A673 (cell line): Measurements from ENCODE around the gene LRRTM1. TPM values are rescaled to one million over a fixed set of nuclear protein-coding genes. Genes with fewer than 3 reads are reported as not detected.
A peak's percentile ranks its signal among the peaks of the same experiment; 100 is the strongest.

ENCODE experiments used
- BruUV-seq: library from RNA; stranded (reverse); fragments of 400-500 nt; replicated peaks from 2 replicates; lab custom pipeline; 2021; lab: Mats Ljungman, UMichigan
- CTCF ChIA-PET: fragments of 300-600 bp; sonication (Branson Sonifier 250); formaldehyde crosslinking; loops from one replicate; lab custom pipeline; 2022; ENCODE audit warnings: antibody characterized with exemption; lab: Charles Lee
- POLR2A ChIA-PET: fragments of 300-600 bp; sonication (Branson Sonifier 250); formaldehyde crosslinking; loops from one replicate; lab custom pipeline; 2022; ENCODE audit warnings: antibody characterized with exemption; ENCODE audit not compliant: low non-redundant PET; lab: Charles Lee
- DNase-seq: peaks from one replicate; pipeline ENCODE4 v3.0.0-alpha.2; 2015; ENCODE audit warnings: low spot score
- H3K27ac ChIP-seq: fragments of 200-600 bp; sonication (generic); 2 replicates; pipeline ENCODE4 v1.5.1; 2016; ENCODE audit warnings: mixed run types, low read depth, mild to moderate bottlenecking, mixed read lengths, antibody characterized with exemption, low read length; ENCODE audit not compliant: poor library complexity, severe bottlenecking
- H3K27me3 ChIP-seq: fragments of 200-600 bp; sonication (generic); replicated peaks from 2 replicates; pipeline ENCODE4 v1.6.1; 2017; ENCODE audit warnings: mixed run types, low read depth, mild to moderate bottlenecking, mixed read lengths, antibody characterized with exemption, low read length; ENCODE audit not compliant: insufficient read depth, poor library complexity
- H3K36me3 ChIP-seq: fragments of 200-600 bp; sonication (generic); 2 replicates; pipeline ENCODE4 v1.6.1; 2016; ENCODE audit warnings: mixed run types, mild to moderate bottlenecking, mixed read lengths, antibody characterized with exemption, low read length; ENCODE audit not compliant: insufficient read depth, poor library complexity, severe bottlenecking
- H3K4me1 ChIP-seq: fragments of 200-600 bp; sonication (generic); 2 replicates; pipeline ENCODE4 v1.6.1; 2017; ENCODE audit warnings: mixed run types, mild to moderate bottlenecking, mixed read lengths, antibody characterized with exemption, low read length; ENCODE audit not compliant: insufficient read depth, poor library complexity, severe bottlenecking
- H3K4me3 ChIP-seq: fragments of 200-600 bp; sonication (generic); 2 replicates; pipeline ENCODE4 v1.5.1; 2016; ENCODE audit warnings: low read depth, mixed run types, mild to moderate bottlenecking, mixed read lengths, low read length; ENCODE audit not compliant: poor library complexity, severe bottlenecking
- H3K9me3 ChIP-seq: fragments of 200-600 bp; sonication (generic); 2 replicates; pipeline ENCODE4 v1.6.1; 2016; ENCODE audit warnings: mixed run types, low read depth, mild to moderate bottlenecking, mixed read lengths, antibody characterized with exemption, low read length; ENCODE audit not compliant: poor library complexity, severe bottlenecking
- EZH2 ChIP-seq: fragments of 200-600 bp; sonication (generic); IDR thresholded peaks from 2 replicates; pipeline ENCODE4 v1.6.1; 2017; ENCODE audit warnings: borderline replicate concordance, low read depth, mild to moderate bottlenecking, mixed read lengths, antibody characterized with exemption, low read length; ENCODE audit not compliant: poor library complexity, severe bottlenecking
- intact Hi-C: fragments of 100-400 bp; cut with micrococcal nuclease; formaldehyde crosslinking; loops from one replicate; pipeline ENCODE4 v1.10.0; 2022; ENCODE audit not compliant: unreplicated experiment
- total RNA-seq: library from RNA; stranded (reverse); gene quantifications from 2 replicates; pipeline ENCODE4 v1.2.3, GENCODE V29; 2021
- TF ChIP-seq, protein P1 (sequence below): fragments of 300-800, 200-600 bp; sonication (generic); conservative IDR thresholded peaks from 2 replicates; pipeline ENCODE4 v1.5.1; 2017; ENCODE audit warnings: low read depth, mild to moderate bottlenecking, antibody characterized with exemption, low read length, moderate library complexity, mixed read lengths

Gene LRRTM1
- total RNA-seq, 1 experiment from 2014 or later: not detected

DNA sequence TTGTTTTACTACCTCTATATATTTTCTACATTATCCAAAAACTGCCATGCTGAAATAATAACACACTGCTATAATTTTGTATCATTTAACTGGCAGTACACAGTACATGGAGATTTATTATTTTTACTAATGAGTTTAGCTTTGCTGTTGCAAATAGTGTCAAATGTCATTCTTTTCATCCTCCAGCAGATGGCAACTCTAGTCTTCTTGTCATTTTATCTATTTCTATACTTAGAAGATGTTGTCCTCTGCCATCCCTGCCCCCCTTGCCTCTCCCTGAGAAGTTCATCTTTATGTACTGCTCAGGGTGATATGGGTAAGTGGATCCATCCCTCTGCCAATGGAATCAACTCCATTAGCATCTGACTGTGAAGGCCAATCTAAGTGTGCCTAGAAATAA lies 21.7 kb upstream of the LRRTM1 start:
- Histone ChIP-seq H3K4me3 (no peak overlapping the region), H3K4me1 (no peaks in the 10 kb centered on the region), H3K36me3 (no peaks in the 10 kb centered on the region), H3K9me3 (no peaks in the 10 kb centered on the region), H3K27me3 (peaks cover 18% of the 10 kb centered on the region), H3K27ac (no peak overlapping the region)
- TF ChIP-seq, protein P1, sequence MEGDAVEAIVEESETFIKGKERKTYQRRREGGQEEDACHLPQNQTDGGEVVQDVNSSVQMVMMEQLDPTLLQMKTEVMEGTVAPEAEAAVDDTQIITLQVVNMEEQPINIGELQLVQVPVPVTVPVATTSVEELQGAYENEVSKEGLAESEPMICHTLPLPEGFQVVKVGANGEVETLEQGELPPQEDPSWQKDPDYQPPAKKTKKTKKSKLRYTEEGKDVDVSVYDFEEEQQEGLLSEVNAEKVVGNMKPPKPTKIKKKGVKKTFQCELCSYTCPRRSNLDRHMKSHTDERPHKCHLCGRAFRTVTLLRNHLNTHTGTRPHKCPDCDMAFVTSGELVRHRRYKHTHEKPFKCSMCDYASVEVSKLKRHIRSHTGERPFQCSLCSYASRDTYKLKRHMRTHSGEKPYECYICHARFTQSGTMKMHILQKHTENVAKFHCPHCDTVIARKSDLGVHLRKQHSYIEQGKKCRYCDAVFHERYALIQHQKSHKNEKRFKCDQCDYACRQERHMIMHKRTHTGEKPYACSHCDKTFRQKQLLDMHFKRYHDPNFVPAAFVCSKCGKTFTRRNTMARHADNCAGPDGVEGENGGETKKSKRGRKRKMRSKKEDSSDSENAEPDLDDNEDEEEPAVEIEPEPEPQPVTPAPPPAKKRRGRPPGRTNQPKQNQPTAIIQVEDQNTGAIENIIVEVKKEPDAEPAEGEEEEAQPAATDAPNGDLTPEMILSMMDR: peak; percentile 44; the same call in 1 of the 2 replicates
- TF ChIP-seq EZH2: no peak
- ChIA-PET CTCF (interaction anchor here (0.6 to 0.7 kb wide), 2 partner anchors 12 to 173 kb away, joined by 3 to 6 read pairs; no protein-coding TSS in a partner anchor), POLR2A (no interaction called here)
- DNase-seq: peak; percentile 44
- intact Hi-C loops: loop anchor here (2.0 kb wide), 1 partner anchor 173 kb away; no protein-coding TSS in a partner anchor
- no TSS peak for BruUV-seq

DNA sequence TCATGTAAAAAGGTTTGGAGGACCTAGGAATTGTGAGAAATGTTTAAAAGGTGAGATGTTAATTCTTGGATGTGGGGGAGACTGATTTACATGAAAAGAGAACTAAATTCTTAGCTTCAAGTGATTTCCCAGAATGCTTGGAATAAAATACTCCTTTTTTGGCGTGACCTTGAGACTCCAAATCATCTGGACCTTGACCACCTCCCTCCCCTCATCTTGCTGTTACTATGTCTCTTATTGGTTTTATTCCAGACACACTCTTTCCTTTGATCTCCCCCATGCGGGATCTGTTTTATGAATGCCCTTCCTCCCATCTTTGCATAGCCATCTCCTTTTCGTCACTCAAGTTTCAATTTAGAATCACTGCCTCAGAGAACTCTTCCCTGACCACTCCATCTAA lies 20.0 kb upstream of the LRRTM1 start:
- ChIA-PET POLR2A (no interaction called here), CTCF (no interaction called here)
- Histone ChIP-seq H3K4me1 (no peaks in the 10 kb centered on the region), H3K36me3 (no peaks in the 10 kb centered on the region), H3K27me3 (peaks cover 18% of the 10 kb centered on the region), H3K4me3 (no peak overlapping the region), H3K27ac (no peak overlapping the region), H3K9me3 (no peaks in the 10 kb centered on the region)
- TF ChIP-seq EZH2: no peak
- TF ChIP-seq, protein P1: no peak
- intact Hi-C loops: no loop called here
- BruUV-seq: no TSS peak
- DNase-seq: no peak

DNA sequence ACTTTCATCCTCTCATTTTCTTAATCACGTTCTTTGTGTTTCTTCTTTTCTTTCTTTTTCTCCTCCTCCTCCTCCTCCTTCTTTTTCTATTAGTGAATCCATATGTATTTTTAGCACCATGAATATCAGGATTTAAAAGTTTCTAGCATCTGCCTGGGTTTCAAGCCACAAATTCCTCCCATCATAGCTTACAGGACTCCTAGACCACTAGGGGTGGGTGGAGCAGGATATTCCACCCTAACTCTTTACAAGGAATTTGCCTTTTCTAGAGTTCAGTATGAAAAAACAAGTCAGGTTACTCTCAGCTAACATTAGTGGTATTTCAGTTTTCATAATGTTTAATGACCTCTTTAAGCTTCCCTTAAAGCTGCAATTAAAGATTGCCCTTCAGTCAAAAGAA lies 19.1 kb upstream of the LRRTM1 start:
- Histone ChIP-seq H3K9me3 (no peaks in the 10 kb centered on the region), H3K4me3 (no peak overlapping the region), H3K27me3 (peaks cover 18% of the 10 kb centered on the region), H3K36me3 (no peaks in the 10 kb centered on the region), H3K27ac (no peak overlapping the region), H3K4me1 (no peaks in the 10 kb centered on the region)
- TF ChIP-seq, protein P1: no peak
- TF ChIP-seq EZH2: no peak
- ChIA-PET CTCF (interaction anchor here (0.7 kb wide), 1 partner anchor 351 kb away, joined by 3 read pairs; no protein-coding TSS in a partner anchor), POLR2A (no interaction called here)
- intact Hi-C loops: no loop called here
- BruUV-seq: no TSS peak
- DNase-seq: no peak
